ENCODE results near the gene RNF115.

RNF115 gene

DNA sequence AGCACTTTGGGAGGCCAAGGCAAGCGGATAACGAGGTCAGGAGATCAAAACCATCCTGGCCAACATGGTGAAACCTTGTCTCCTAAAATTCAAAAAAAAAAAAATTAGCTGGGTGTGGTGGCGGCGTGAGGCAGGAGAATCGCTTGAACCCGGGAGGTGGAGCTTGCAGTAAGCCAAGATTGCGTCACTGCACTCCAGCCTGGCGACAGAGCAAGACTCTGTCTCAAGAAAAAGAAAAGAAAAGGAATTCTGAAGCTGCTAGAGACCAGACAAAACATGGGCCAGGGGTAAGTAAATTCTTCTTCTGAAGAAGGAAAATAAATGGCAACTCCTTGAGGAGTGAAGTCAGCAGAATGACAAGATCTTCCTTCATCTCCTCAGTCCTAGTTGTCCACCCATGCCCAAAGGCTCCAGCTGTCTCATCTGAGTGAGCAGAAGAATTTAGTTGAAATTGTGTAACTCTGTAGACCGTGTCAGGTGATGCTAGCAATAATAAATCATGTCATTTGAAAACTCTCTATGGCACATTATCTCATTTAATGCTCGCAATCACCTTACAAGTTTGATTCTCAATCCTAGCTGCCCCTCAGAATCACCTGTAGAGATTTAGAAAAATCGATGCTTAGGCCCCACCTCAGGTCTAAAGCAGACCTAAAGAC lies 131.0 kb downstream of the RNF115 start:
- DNase-seq, result no peak

DNA sequence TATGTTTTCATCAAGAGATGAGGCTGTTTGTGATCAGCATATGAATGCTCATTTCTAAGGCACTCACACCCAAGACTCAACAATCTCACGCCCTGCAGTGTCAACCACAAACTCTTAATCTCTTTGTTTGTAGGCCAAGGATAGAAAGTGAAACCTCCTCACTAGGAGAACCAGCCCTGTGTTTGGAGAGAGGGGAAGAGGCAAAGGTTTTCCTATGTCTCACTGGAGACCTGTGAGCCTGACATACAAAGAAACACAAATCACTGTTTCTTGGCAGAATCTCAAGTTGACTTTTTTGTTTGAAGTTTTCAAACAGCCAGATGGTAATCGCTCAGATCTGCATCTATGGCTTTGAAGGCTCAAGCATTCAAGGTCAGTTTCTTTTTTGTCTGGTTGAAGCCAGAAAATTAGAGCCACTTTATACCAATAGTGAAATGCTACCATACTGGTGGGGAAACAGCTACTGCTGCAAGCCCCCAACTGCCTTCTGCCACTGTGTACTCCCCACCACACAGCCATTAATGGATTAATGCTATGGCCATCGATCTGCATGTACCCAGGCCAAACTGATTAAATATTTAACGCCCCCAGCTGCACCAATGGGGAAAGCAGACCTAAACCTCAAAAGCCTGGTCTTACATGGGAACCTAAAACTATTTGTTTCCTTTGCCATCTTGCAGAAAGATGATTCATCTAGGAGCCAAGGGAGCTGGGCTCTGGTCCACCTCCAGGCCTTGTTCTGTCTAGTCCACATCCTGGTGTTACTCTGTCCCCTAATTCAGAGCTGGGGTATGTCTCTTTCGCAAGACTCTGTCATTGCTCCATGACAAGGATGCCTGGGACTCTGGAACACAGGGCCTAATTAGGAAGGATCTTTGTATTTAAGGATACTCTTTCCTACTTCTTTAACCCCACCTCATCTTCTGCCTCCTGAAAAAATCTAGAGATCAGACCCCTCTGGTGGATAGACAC lies 133.0 kb downstream of the RNF115 start:
- DNase-seq, result peak; percentile 5 to 12

DNA sequence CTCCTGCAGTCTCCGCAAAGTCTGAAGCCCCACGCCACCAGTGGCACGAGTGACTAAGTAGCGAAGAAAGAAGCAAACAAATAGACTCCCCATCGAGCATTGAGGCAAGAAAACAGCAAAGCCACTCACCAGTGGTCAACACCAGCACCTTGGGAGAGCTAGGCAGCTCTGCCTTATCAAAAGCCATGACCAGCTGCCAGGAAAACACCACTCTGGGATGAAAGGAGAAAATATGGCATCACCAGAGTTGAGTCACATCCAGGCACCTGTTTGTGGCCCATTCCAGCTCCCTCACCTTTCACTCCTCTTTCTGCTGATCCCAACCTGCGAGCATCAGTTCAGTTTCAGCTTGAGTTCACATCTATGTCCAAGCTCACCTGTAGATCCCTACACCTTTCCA lies 134.0 kb downstream of the RNF115 start:
- no peak for DNase-seq

DNA sequence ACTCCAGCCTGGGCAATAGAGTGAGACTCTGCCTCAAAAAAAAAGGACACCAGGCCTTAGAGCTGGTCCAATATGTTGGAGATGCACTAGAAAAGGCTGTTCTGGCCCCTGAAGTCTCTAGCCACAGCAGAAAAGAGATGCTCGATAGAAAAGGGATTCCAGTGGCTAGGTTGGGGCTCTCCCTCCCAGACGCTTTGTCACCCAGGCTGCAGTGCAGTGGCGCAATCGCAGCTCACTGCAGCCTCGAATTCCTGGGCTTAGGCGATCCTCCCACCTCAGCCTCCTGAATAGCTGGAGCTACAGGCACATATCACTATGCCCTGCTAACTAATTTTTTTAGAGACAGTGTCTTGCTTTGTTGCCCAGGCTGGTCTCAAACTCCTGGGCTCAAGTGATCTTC lies 135.0 kb downstream of the RNF115 start:
- DNase-seq, result no peak

Measured in activated CD4-positive, alpha-beta T cell treated with anti-CD3 and anti-CD28 coated beads for 4 hours (primary cell).